NCI-H2107 treated with DMSO at 0.1 percent for 48 hours (cell line): ENCODE measurements around the gene ZNF433.
"Not testable (repeated sequence)": the region's sequence is repeated elsewhere in the genome, so short reads cannot be mapped to it uniquely, and the experiment has no call there.

Source experiments
- DNase-seq: peaks from one replicate; lab custom pipeline; 2025; ENCODE audit not compliant: unreplicated experiment; lab: John Stamatoyannopoulos, UW

The ZNF433 gene

GRCh38 chr19:12035220-12036172 lies at the start of gene ZNF433:
Gene ZNF433, minus strand, starts transcription at chr19:12035679. Its CDS starts 140 bp downstream, at chr19:12035539.
- peak; percentile 25 for DNase-seq

DNA sequence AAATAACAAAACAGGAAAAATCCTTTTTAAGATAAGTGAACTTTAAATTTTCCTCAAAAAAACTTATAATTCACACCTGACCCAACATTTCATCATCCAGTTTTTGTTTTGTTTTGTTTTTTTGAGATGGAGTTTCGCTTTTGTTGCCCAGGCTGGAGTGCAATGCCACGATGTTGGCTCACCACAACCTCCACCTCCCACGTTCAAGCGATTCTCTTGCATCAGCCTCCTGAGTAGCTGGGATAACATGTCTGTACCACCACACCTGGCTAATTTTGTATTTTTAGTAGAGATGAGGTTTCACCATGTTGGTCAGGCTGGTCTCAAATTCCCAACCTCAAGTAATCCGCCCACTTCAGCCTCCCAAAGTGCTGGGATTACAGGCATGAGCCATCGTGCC lies 47.9 kb upstream of the ZNF433 start:
- not testable (repeated sequence) for DNase-seq

- DNase-seq: no peak
These were observed 41.9 kb upstream of the ZNF433 start for GRCh38 chr19:12077375-12077774.

- not testable (repeated sequence) for DNase-seq
These were observed 40.9 kb upstream of the ZNF433 start for GRCh38 chr19:12076331-12076730.

DNA sequence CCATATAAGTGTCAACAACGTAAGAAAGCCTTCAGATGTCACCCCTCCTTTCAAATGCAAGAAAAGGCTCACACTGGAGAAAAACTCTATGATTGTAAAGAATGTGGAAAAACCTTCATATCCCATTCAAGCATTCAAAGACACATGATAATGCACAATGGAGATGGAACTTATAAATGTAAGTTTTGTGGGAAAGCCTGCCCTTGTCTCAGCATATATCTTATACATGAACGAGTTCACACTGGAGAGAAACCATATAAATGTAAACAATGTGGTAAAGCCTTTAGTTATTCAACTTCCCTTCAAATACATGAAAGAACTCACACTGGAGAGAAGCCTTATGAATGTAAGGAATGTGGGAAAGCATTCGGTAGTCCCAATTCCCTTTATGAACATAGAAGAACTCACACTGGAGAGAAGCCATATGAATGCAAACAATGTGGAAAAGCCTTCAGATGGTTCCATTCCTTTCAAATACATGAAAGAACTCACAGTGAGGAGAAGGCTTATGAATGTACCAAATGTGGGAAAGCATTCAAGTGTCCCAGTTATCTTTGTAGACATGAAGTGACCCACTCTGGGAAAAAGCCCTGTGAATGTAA lies 40.2 kb upstream of the ZNF433 start:
- DNase-seq: no peak

DNA sequence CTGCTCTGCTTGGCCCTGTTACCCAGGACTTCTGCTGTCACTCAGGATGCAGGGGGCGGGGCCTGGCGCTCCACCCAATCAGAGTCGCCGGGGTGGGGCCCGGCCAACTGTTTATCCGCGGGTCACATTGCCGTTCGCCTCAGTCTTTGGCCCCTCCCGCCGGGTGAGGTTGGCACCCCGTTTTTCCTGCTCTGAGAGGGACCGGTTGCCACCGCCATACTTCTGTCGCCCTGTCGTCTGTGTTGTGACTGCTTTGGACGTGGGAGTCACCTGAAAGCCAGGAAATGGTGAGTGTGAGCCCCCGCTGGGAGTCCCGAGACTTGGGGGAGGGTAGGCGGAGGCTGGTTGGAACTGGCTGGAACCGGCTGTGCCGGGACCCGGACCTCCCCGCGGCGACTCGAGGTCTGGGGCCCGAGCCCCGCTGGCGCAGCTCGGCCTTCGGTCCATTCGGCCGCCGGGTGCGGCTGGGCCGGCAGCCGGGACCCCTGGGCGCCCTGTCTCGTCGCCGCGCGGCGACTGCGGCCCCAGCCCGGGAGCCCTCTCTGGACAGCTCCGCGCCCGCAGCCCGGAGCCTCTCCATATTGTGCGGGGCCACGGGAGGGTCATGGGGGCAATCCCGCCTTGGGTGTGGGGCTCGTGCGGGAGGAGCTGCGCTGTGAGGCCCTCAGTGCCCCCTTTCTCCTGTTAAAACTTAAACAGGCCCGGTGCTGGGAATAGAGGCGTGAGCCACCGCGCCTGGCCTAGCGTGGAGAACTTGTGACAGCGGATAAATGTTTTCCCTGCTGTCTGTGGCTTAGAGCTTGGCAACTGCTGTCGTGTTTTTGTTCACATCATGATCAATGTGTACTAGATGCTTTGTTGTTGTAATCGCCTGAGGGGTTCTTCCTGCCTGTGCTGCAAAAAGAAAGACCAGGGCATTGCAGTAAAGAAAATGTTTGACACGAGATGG lies 29.4 kb upstream of the ZNF433 start, which contains the start of gene ZNF844:
TSS of gene ZNF844 (plus strand) at position 142 of the 949 bp plus-strand sequence. CDS start at position 285, 143 bp downstream.
- no peak for DNase-seq

DNA sequence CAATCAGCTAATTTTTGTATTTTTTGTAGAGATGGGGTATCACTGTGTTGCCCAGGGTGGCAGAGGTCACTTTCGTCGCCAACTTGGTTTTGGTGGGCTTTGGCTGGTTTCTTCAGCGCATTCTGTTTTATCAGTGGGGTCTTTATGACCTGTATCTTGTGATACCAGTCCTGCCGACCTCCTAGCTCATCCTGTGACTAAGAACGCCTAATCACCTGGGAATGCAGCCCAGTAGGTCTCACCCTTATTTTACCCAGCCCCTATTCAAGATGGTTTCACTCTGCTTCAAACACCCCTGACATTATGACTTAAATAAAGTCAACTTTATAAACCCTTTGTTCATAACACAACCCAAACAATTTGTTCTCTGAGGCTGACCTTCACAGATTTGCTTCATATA lies 20.3 kb upstream of the ZNF433 start:
- no peak for DNase-seq

GRCh38 chr19:12052497-12053169 lies 17.2 kb upstream of the ZNF433 start, which contains the start of gene ZNF878:
Gene ZNF878, minus strand, starts transcription at chr19:12052961. Its CDS starts 160 bp downstream, at chr19:12052801.
- no peak for DNase-seq

DNA sequence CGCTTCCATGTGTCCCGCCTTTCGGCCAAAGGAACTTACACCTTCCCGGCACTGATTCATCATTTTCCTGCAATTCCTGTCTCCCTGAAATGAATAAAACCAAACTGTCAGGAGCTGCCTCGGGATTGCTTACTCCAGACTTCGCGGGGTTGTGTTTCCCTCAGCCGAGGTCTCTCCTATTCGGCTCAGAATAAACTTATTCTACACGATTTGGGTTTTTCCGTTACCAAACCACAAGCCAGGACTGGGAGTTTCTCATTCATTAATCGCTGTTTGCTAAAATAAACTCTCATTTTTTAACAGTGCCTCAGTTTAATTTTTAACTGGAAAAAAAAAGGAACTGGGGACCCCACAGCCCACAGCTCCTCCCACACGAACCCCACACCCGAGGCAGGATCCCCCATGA lies 16.6 kb upstream of the ZNF433 start:
- no peak for DNase-seq

DNA sequence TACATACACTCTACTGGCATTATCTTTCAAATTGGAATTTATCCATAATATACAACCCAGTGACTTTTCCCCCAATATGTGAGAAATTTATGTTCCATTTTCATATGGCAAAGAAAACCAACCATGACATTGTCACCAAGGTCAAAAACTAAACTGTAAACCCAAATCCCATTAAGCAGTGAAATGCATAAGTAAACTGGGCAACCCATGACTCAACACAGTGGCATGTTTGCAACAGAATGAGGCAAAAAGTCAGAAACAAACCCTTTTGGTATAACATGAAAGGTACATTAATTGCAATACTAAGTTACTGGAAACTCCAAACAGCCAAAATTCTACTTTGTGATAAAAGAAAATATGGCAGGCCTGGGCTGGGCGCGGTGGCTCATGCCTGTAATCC lies 12.4 kb upstream of the ZNF433 start:
- no peak for DNase-seq

- DNase-seq: no peak
These were observed 8.4 kb upstream of the ZNF433 start for GRCh38 chr19:12043752-12044422.

DNA sequence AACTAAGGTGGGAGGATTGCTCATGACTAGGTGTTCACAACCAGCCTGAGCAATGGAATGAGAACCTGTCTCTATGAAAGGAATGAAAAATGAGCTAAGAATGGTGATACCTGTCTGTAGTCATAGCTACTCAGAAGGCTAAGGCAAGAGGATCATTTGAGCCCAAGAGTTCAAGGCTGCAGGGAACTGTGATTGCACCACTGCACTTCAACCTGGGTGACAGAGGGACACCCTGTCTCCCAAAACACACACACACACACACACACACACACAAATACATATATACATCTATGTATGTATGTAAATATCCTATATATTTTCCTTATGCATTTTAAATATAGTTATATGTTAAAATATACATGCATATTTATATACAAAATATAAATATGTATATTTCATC lies 7.4 kb upstream of the ZNF433 start:
- DNase-seq: no peak

DNA sequence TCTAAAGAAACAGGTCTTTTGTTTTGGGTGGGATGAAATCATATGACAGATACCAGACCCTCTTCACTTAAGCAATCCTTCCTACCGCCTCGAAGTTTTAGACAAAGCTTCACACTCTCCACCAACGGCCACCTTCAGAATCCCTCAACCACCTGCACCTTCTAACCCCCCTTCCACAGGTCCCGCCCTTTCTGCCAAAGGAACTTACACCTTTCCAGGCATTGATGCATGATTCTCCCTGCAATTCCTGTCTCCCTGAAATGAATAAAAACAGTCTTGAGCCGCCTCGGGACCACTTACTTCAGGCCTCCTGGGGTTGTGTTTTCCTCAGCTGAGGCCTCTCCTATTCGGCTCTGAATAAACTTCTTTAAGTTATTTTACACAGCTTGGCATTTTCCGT lies 859 bp downstream of the ZNF433 start:
- DNase-seq: no peak

- DNase-seq: no peak
These were observed 1.3 kb downstream of the ZNF433 start for GRCh38 chr19:12034198-12034597.

DNA sequence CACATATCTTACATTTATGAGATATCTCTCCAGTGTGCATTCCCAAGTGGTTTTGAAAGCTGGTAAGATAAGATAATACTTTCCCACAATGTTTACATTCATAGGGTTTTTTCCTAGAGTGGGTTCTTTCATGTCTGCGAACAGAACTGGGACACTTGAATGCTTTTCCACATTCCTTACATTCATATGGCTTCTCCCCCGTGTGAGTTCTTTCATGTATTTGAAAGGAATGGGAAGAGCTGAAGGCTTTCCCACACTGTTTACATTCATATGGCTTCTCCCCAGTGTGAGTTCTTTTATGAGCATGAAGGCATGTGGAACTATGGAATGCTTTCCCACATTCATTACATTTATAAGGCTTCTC lies 19.7 kb downstream of the ZNF433 start:
- no peak for DNase-seq

GRCh38 chr19:12015015-12015752 lies 20.3 kb downstream of the ZNF433 start:
- DNase-seq: no peak

DNA sequence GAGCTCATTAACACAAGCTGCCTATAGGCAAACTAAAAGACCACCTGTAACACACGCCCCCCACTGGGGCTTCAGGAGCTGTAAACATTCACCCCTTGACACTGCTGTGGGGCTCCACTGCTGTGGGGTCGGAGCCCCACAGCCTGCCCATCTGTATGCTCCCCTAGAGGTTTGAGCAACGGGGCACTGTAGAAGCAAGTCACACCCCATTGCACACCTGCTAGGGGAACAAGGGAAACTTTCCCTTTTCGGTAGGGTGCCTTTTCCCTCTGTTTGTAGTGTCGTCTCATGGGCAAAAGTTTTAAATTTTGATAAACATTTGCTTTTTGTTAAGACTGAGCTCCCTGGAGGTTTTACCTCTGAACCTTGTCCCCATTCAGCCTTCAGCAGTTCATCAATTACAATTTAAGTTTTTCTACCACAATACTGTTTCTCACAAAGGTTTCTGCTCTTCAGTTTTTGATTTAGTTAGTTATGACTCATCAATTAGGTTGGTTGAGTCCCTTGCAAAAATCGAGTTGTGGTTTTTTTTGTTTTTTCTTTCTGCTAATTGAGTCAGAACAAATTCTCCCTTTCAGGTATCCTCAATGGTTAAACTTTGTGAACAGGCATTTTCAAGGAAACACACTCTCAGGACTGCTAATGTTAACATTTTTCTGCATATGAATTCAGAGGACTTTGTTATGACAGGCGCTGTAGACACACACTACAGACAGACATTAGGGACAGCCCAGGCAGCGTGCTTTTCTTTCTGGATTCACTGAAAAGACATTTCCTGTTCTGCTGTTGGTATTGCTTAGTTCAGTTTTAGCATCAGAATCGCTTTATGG lies 35.1 kb downstream of the ZNF433 start:
- DNase-seq: no peak

- DNase-seq: no peak
These were observed 40.3 kb downstream of the ZNF433 start for GRCh38 chr19:11995174-11995573.
